DMS114 treated with DMSO at 0.1 percent for 48 hours (cell line): Measurements from ENCODE around the gene NPAS3.
A peak's percentile ranks its signal among the peaks of the same experiment; 100 is the strongest.

Experiments used
- DNase-seq: peaks from one replicate; lab custom pipeline; 2025; ENCODE audit not compliant: unreplicated experiment; lab: John Stamatoyannopoulos, UW

NPAS3 gene

DNA sequence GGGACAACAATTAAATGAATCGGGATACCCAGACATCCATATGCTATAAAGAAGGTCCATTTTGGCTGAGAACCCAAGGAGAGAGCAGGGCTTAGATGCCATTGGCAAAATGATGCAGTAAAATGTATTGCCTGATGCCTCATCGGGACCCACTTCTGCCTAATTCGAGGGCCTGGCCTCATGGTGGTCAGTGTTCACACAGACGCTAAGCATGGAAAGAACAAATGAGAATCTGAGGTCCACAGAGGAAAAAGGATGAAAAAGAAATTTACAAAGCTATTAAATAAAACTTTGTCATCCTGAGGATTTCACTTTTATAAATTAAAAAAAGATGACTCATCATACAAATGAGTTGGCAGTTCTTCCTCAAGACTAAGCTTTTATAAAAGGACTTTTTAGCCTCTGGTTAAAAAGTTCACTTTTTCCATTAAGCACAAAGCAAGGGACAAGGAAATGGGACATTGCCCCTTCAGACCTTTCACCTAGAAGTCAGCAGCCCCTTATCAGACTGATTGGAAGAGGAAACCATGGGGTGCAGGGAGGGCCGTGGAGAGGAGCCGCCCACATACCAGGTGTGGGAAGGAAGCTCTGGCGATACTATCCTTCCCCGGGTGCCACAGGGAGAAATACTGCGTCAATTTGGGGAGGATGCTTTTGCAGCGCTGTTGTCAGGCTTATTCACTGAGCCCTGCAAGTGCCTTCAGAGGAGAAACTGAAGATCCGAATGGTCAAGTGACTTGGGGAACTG lies 836.2 kb downstream of the NPAS3 start:
- DNase-seq, result no peak

DNA sequence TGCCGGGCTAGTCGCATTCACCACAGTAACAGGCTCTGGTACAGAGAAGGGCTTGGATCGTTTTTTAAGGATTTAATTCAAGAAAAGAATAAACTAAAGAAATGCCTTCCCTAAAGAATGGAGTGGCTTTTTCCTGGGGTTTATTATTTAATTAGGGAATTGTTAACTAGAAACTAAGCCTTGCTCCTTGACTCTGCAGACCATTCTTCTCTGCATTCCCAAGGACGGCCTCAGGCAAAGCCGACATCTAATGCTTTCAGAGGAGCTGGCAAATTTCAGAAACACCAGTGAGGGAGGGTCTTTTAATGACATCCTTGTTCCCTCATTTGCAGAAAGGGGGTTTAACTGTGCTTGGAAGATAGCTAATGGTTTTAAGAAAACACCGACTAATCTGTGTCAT lies 838.2 kb downstream of the NPAS3 start:
- DNase-seq, result no peak

GRCh38 chr14:33777681-33778080 lies 839.0 kb downstream of the NPAS3 start:
- no peak for DNase-seq

DNA sequence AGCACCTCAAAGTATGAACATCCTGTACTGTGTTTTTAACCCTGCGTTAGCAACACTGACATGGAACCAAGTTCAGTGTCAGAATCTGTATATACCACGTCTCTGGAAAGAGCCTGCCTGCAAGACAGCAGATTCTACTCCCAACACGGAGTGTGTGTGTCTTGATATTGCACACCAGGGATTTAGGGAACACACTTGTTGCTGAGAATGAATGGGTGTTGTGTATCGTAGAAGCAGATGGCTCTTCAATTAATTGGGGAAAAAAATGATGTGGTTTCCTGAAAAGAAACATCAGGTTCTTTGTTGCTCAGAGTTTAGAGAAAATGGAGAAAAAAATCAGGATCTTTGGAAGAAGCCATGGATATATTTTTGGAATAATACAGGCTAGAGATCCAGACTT lies 841.4 kb downstream of the NPAS3 start:
- DNase-seq, result no peak

DNA sequence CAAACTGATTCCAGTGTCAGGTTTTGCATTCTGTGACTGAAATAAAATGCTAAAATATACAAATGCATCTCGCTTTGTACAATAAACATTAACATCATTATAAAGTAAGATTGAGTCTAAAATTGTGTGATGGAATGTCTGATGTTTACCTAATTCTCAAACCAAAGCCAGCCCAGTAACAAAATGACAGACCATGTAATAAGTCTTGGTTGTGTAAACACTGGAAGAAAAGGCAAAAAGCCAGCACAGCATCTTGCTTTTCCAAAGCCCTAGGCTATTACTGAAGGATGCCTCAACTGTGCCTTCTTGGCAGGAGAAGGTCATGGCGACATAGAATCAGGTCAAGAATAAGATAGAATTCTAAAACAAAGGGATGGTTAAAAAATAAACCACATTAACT lies 842.6 kb downstream of the NPAS3 start:
- no peak for DNase-seq

- DNase-seq, result no peak
These were observed 844.2 kb downstream of the NPAS3 start for GRCh38 chr14:33782923-33783322.

DNA sequence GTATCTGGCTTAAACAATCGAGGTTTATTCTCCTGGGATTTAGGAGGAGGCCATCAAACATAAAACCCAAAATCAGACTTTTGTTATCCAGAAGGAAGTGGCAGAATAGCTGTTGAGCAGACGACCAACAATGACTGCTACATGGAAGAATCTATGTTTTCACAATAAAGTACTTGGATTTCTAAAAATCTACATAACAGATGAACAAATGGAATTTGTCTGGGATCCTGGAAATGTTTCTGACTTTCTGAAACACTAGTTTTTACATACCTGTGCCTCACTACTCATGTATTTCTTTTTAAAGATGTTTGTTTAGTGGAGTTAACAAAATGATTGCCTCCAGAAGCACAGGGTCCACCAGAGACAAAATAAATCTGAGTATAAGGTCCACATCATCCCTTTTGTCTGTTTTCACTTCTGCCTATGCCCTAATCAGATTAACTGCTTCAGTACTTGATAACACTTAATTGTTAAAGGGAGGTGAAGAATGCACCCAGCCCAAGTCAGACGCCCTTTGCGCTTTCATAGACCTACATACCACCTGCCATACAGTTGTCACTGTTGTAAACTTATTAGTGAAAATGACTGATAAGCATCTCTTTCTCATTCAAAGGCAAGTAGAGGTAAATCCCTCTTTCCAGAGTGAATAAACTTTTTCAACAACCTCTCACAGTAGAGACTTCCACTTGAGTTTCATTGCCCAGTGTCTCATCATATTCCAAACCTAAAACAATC lies 847.6 kb downstream of the NPAS3 start:
- DNase-seq, result no peak

DNA sequence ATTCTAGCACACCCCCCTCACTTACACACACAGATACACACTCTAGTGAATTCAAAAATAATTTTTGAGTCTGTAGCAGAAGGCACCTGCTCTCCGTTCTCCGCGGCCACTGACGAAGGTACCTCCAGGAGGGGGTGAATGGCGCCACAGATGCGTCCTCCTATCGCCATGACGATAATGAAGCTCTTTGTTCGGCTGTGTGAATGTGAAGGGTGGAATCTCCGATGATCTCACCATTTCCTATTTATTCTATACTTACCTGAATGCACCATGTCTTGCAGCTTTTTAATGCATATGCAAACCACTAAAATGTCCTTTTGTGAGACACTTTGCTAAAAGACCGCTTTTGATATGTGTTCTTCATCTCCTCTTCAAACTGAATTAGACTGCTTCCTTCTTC lies 849.5 kb downstream of the NPAS3 start:
- DNase-seq, result no peak

GRCh38 chr14:33790996-33791395 lies 852.3 kb downstream of the NPAS3 start:
- no peak for DNase-seq

DNA sequence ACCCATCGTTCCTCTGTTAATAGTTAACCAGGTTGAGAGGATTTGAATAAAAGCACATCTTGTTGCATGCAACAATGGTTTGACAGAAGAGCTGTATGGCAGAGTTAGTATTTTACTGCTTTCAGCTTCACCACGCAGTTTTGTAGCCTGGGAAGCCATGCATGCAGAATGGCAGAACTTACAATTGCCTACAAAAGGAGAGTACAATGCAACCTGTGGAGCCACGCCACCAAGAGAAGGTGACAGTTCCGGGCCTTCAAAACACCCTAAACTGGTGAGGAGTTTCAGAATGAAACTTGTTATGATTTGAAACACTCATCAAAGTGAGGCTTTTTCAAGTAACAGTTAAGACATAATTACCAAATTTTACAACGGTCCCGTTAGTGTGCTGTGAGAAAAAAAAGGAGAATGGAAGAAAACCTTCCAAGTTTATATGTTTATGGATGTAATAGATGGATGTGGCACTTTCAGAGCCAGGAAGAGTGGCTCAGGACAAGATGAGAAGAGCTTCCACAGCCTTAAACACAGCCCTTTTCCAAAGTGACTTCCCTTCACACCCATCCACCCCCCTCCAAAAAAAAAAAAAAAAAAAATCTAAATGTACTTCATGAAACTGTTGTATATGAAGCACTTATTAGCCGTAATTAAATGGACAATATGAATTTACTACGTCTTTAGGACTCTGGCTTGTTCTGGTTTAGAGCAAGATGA lies 853.5 kb downstream of the NPAS3 start:
- DNase-seq, result no peak

DNA sequence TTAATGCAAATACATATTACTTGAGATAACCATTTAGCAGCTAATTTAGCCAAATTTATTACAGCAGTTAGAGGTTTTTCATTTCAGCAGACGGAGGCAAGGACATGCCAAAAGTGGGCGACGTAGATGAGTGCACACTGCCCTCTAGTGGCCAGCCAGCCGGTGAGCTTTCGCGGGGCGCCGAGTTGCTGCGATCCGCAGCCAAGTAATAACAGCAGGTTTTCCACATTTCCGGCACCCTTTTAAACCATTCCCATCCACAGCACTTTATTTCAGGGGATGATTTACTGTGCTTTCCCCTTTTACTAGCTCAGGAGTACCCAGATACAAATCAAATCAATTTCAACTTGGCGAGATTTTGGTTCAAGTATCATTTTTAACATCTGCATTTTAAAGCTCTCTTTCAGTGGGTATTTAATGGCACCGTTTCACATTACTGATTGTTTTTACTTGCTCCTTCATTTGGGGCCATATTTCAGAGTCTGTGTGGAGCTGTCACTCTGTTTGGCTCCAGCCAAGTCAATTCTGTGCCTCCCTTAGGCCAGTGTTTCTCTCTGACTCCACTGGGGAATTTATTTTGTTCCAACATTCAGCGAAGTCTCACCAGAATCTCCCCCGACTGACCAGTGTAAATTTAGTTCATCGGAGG lies 854.2 kb downstream of the NPAS3 start:
- DNase-seq, result peak; percentile 41

DNA sequence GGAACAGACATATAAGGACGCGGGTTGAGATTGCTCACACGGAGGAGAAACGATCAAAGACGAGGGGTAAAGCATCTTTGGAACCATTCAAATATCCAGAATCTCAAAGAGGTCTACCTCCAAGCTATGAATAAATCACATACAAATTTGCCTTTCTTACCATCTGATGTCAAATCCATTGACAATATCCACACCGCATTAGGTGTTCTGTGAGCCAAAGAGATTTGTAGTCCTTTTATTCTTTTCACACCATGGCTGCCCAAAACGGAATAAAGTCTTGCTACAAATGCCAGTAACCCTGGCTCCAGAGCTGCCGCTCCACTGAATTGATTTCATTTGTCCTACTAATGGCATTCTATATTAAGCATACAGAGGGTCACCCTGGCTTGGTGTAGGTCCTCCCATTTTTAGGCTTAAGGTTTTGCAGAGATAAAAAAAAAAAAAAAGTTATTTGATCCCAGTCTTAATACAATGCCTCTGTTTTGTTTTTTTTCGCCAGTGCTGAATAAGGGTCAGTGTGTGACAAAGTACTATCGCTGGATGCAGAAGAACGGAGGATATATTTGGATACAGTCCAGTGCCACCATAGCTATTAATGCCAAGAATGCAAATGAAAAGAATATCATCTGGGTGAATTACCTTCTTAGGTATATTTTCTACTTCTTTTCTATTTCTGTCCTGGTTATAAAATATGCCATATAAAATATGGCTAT lies 854.9 kb downstream of the NPAS3 start:
- no peak for DNase-seq

DNA sequence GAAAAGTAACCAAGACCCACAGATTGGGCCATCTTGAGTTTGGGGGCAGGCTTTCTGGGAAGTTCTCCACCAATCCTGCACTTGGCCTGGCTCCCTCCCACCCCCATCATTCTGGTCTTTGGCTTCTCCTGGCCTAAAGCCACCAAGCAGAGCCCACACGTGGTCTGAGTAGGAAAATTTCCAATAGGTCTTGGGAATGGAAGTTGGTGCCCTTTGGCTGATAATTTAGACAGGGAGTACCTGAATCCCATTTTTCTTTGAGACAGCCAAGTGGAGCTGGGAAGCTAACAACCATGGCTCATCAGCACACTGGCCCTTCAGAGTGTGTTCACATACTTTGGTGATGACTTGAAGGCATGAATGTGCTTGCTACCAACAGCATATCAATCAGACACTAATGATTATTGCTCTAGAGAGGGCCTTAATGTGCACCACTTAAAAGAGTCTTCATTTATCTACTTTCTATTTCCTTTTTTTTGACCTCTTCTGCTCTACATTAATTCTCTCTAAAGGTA lies 856.2 kb downstream of the NPAS3 start:
- no peak for DNase-seq

GRCh38 chr14:33796356-33796755 lies 857.7 kb downstream of the NPAS3 start:
- DNase-seq, result no peak

DNA sequence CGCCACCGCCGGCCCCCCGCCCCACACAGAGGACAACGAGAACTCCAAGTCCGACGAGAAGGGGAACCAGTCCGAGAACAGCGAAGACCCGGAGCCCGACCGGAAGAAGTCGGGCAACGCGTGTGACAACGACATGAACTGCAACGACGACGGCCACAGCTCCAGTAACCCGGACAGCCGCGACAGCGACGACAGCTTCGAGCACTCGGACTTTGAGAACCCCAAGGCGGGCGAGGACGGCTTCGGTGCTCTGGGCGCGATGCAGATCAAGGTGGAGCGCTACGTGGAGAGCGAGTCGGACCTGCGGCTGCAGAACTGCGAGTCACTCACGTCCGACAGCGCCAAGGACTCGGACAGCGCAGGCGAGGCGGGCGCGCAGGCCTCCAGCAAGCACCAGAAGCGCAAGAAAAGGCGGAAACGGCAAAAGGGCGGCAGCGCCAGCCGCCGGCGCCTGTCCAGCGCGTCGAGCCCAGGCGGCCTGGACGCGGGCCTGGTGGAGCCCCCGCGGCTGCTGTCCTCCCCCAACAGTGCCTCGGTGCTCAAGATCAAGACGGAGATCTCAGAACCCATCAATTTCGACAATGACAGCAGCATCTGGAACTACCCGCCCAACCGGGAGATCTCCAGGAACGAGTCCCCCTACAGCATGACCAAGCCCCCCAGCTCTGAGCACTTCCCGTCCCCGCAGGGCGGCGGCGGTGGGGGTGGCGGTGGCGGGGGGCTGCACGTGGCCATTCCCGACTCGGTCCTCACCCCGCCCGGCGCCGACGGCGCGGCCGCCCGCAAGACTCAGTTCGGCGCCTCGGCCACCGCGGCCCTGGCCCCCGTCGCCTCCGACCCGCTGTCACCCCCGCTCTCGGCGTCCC lies 861.3 kb downstream of the NPAS3 start:
- no peak for DNase-seq

GRCh38 chr14:33800735-33801163 lies 862.1 kb downstream of the NPAS3 start:
- DNase-seq, result no peak

GRCh38 chr14:33802737-33803136 lies 864.1 kb downstream of the NPAS3 start:
- DNase-seq, result no peak

- no peak for DNase-seq
These were observed 866.9 kb downstream of the NPAS3 start for GRCh38 chr14:33805593-33805992.

- DNase-seq, result no peak
These were observed 868.2 kb downstream of the NPAS3 start for GRCh38 chr14:33806905-33807304.

GRCh38 chr14:33808187-33808586 lies 869.5 kb downstream of the NPAS3 start:
- DNase-seq, result no peak
